ENCODE data around the gene HGD. TPM values are rescaled to one million over a fixed set of nuclear protein-coding genes. Genes with fewer than 3 reads are reported as not detected.

HGD gene
- total RNA-seq, 1 donor from 2014 or later, result 19.2 TPM

DNA sequence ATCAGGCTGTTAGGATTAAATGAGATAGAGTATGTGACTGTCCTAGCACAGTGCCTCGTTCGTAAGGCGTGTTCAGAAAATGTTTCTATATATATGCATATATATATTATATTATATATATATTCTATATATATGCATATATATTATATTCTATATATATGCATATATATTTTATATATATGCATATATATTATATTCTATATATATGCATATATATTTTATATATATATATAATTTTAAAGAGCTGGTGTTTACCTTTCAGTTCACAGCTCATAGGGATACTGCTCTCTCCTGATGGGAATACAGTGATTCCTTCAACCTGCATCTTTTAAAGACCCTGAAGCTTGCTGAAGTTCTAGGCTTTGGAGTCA lies 85.2 kb downstream of the HGD start:
- DNase-seq (ENCODE audit: low spot score in 2 of 2), result no peak
- intact Hi-C loops (cut with DNase I), result loop anchor here (1.0 to 10.0 kb wide), 4 partner anchors 38 to 892 kb away; partner anchors contain the start of genes CFAP91, GTF2E1, LRRC58 and RABL3
- H3K27ac ChIP-seq, result peak overlapping the region; percentile 73 to 86

DNA sequence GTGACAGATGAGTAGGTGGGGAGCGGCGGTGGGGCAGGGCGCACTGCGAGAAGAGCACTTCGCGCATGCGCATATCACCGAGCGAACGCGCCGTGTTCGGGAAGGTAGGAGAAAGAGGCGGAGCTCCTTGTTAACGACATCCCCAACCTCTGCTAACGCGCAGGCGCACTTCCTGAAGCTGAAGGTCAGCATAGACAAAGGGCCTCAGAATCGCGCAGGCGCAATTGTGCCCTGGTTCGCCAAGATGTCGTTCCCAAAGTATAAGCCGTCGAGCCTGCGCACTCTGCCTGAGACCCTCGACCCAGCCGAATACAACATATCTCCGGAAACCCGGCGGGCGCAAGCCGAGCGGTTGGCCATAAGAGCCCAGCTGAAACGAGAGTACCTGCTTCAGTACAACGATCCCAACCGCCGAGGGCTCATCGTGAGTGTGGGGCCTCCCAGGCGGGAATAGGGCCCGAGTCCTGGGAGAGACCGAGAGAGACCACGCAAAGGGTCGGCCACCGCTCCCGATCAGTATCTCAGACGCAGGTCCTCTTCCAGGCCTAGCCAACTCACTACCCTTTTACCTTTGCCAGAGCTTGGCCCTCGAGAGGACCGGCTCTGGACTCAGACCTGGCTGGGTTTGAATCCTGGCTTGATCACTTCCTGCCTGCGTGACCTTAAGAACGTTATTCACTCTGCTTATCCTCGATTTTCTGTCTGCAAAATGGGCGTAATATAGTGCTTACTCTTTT lies 85.8 kb downstream of the HGD start, which contains the start of gene NDUFB4:
Gene NDUFB4 (plus strand): TSS at position 221 of the 737 bp plus-strand sequence. CDS start 24 bp downstream, at position 245.
- TF ChIP-seq, protein P1, sequence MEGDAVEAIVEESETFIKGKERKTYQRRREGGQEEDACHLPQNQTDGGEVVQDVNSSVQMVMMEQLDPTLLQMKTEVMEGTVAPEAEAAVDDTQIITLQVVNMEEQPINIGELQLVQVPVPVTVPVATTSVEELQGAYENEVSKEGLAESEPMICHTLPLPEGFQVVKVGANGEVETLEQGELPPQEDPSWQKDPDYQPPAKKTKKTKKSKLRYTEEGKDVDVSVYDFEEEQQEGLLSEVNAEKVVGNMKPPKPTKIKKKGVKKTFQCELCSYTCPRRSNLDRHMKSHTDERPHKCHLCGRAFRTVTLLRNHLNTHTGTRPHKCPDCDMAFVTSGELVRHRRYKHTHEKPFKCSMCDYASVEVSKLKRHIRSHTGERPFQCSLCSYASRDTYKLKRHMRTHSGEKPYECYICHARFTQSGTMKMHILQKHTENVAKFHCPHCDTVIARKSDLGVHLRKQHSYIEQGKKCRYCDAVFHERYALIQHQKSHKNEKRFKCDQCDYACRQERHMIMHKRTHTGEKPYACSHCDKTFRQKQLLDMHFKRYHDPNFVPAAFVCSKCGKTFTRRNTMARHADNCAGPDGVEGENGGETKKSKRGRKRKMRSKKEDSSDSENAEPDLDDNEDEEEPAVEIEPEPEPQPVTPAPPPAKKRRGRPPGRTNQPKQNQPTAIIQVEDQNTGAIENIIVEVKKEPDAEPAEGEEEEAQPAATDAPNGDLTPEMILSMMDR (IDR thresholded peaks at IDR 0.05), result no peak
- H3K4me1 ChIP-seq, result peaks cover 6 to 28% of the 10 kb centered on the region in 2 donors

More for the DNA sequence above, 85.2 kb downstream of the HGD start:
- Histone ChIP-seq H3K4me3 (peak overlapping the region; percentile 68 to 87), H3K4me1 (peaks cover 6 to 28% of the 10 kb centered on the region in 2 donors), H3K27me3 (no peaks in the 10 kb centered on the region), H3K36me3 (peaks cover 6 to 18% of the 10 kb centered on the region in 2 donors), H3K9me3 (no peaks in the 10 kb centered on the region)
- TF ChIP-seq, protein P1 (IDR thresholded peaks at IDR 0.05), result no peak

DNA sequence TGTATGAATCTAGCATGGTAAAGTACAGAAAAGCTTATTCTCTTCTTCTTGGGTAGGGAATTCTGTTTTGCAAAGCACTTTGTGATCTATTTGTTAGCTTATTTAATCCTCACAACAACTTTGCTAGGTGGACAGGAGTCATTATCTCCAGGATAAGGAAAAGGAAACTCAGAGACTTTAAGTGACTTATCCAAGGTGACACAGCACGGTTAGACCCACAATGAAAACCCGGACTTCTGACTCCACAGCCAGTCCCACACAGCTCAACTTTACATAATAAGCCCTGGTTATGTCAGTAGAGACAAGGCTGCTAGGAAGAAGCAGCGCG lies 86.3 kb downstream of the HGD start:
- Histone ChIP-seq H3K27ac (peak overlapping the region; percentile 73 to 86), H3K4me3 (peak overlapping the region; percentile 68 to 87), H3K9me3 (no peaks in the 10 kb centered on the region), H3K27me3 (no peaks in the 10 kb centered on the region), H3K36me3 (peaks cover 6 to 7% of the 10 kb centered on the region in 2 donors), H3K4me1 (peaks cover 6 to 28% of the 10 kb centered on the region in 2 donors)
- intact Hi-C loops (cut with DNase I), result loop anchor here (1.0 to 10.0 kb wide), 4 partner anchors 36 to 891 kb away; partner anchors contain the start of genes CFAP91, GTF2E1, LRRC58 and RABL3
- DNase-seq (ENCODE audit: low spot score in 2 of 2), result no peak
- TF ChIP-seq, protein P1 (IDR thresholded peaks at IDR 0.05), result no peak

More for the DNA sequence above, 85.8 kb downstream of the HGD start, which contains the start of gene NDUFB4:
- peaks cover 6 to 12% of the 10 kb centered on the region in 2 donors for H3K36me3 ChIP-seq
- peak; percentile 87 to 98 for DNase-seq (ENCODE audit: low spot score in 2 of 2)
- peak within 1 kb of the TSS; percentile 68 to 87 for H3K4me3 ChIP-seq
- H3K27ac ChIP-seq, result peak within 1 kb of the TSS; percentile 73 to 86
- no peaks in the 10 kb centered on the region for H3K9me3 ChIP-seq
- no peaks in the 10 kb centered on the region for H3K27me3 ChIP-seq
- intact Hi-C loops (cut with DNase I), result loop anchor here (1.0 to 10.0 kb wide), 4 partner anchors 37 to 891 kb away; partner anchors contain the start of genes CFAP91, GTF2E1, LRRC58 and RABL3

DNA sequence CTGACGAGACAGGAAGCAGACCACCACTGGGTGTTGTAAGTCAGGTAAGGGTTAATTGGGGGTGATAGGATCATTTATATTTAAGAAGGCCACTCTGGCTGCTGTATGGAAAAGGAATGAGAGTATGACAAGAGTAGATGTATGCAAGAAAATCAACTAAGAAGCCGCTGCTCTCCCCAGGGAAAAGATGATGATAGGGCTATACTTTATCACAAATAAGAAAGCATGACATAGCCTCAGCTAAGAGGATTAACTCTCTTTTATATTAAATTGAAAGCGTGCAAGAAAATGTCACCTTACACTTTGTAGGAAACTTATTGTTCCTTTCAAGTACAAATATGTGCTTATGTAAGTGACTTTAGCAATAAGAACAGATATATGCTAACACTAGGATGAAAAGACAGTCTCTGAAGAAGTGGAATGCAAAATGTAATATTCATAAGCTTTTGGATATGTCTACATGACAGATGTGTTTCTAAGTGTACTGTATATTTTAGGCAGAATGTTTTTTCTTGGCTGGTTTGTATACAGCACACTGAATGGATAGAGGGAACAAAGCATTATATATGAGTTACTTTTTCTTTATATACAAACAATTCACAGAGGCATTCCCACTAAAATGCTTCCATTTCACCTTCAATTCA lies 94.6 kb downstream of the HGD start:
- TF ChIP-seq, protein P1 (IDR thresholded peaks at IDR 0.05), result no peak
- no peak overlapping the region for H3K4me3 ChIP-seq
- intact Hi-C loops (cut with DNase I), result no loop called here
- DNase-seq (ENCODE audit: low spot score in 2 of 2), result no peak
- no peaks in the 10 kb centered on the region for H3K9me3 ChIP-seq
- no peak overlapping the region for H3K27ac ChIP-seq
- no peaks in the 10 kb centered on the region for H3K27me3 ChIP-seq
- H3K36me3 ChIP-seq, result no peaks in the 10 kb centered on the region
- no peaks in the 10 kb centered on the region for H3K4me1 ChIP-seq

Other genes with a start within 250 kb of the HGD start
- 790 TPM for gene FSTL1, start 231.2 kb downstream of the HGD start, total RNA-seq
- 37.0 TPM for gene NDUFB4, start 85.9 kb downstream of the HGD start, total RNA-seq
- gene RABL3, start 60.3 kb upstream of the HGD start, total RNA-seq, result 3.0 TPM
- gene GTF2E1, start 60.5 kb upstream of the HGD start, total RNA-seq, result 4.4 TPM
- not detected for gene STXBP5L, start 226.0 kb upstream of the HGD start, total RNA-seq